GM15510 (cell line): ENCODE results near the gene ASS1.

ENCODE experiments used
- POLR2A ChIP-seq: IDR thresholded peaks from 3 replicates; pipeline ENCODE4 v1.6.1; 2011; ENCODE audit warnings: borderline replicate concordance; ENCODE audit not compliant: insufficient read length; ENCODE audit errors: extremely low read depth

The ASS1 gene

GRCh38 chr9:130528674-130529073 is 83.9 kb downstream of the ASS1 start:
- TF ChIP-seq POLR2A = no peak

- no peak for TF ChIP-seq POLR2A
Measured at GRCh38 chr9:130530938-130531337, 86.2 kb downstream of the ASS1 start.

GRCh38 chr9:130531670-130532069 is 86.9 kb downstream of the ASS1 start:
- TF ChIP-seq POLR2A = no peak

- TF ChIP-seq POLR2A = no peak
Measured at GRCh38 chr9:130532426-130533080, 87.8 kb downstream of the ASS1 start.

- TF ChIP-seq POLR2A = no peak
Measured at GRCh38 chr9:130535818-130536521, 91.2 kb downstream of the ASS1 start.

- no peak for TF ChIP-seq POLR2A
Measured at GRCh38 chr9:130536701-130537107, 91.9 kb downstream of the ASS1 start.

GRCh38 chr9:130537346-130538050 is 92.7 kb downstream of the ASS1 start:
- no peak for TF ChIP-seq POLR2A

- TF ChIP-seq POLR2A = no peak
Measured at GRCh38 chr9:130539420-130540223, 94.9 kb downstream of the ASS1 start.

- TF ChIP-seq POLR2A = no peak
Measured at GRCh38 chr9:130541533-130541932, 96.8 kb downstream of the ASS1 start.

- no peak for TF ChIP-seq POLR2A
Measured at GRCh38 chr9:130542038-130542437, 97.3 kb downstream of the ASS1 start.

GRCh38 chr9:130542457-130543228 is 97.9 kb downstream of the ASS1 start:
- TF ChIP-seq POLR2A = no peak

- TF ChIP-seq POLR2A = no peak
Measured at GRCh38 chr9:130543368-130543767, 98.6 kb downstream of the ASS1 start.

- no peak for TF ChIP-seq POLR2A
Measured at GRCh38 chr9:130543859-130544258, 99.1 kb downstream of the ASS1 start.

GRCh38 chr9:130544364-130544763 is 99.6 kb downstream of the ASS1 start:
- TF ChIP-seq POLR2A = no peak
